Muscle of back (tissue), 11 donors: ENCODE data around the gene MBP. TPM values are rescaled to one million over a fixed set of nuclear protein-coding genes. Genes with fewer than 3 reads are reported as not detected.
A peak's percentile ranks its signal among the peaks of the same experiment; 100 is the strongest.

Experiments used
- DNase-seq, 3 donors: peaks; one replicate each; pipeline versions ENCODE4 v3.0.0 to v3.0.0-alpha.2; 2013
- polyA plus RNA-seq, 10 donors: library from polyadenylated mRNA; unstranded; fragments of 120-200 nt; gene quantifications; one replicate each; pipeline ENCODE4 v1.2.1, GENCODE V29; 2013; ENCODE audit not compliant: insufficient read length in 10 of 10

MBP gene
- polyA plus RNA-seq, 10 donors = 11.9 to 21.9 (median 16.2) TPM

DNA sequence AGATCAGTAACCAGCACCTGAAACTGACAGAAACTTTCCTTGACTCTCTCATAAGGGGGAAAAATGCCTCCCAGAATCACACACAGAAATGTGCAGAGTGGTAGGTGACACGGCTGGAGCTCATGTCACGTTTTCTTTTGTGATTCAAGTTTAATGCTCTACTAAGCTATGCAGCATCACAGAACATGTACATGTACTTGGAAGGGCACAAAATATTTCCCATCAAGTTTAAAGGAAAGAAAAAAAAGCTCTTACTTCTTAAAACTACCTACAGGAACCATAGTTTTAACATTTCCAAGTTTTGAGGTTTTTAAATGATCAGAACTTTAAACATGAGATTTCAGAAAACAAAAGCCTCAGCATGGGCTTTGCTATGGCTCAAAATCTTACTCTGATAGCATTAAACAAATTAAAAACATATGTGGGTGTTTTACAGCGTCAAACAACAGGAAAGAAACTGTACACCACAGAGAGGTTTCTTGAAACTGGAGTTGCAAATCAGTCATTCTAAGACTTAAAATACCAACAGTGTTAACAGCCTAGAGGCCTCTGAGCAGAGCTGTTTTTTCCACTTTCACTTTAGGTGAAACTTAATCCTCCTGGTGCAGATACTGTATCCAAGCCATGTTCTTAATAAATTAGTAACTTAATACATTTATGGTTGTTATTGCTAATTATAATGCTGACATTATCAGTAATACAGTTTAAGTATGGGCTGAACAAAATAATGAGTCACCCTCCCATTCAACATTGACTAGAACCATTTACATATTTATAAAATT is 30.1 kb downstream of the MBP start:
- peak; percentile 66 to 87 (median 79) for DNase-seq

DNA sequence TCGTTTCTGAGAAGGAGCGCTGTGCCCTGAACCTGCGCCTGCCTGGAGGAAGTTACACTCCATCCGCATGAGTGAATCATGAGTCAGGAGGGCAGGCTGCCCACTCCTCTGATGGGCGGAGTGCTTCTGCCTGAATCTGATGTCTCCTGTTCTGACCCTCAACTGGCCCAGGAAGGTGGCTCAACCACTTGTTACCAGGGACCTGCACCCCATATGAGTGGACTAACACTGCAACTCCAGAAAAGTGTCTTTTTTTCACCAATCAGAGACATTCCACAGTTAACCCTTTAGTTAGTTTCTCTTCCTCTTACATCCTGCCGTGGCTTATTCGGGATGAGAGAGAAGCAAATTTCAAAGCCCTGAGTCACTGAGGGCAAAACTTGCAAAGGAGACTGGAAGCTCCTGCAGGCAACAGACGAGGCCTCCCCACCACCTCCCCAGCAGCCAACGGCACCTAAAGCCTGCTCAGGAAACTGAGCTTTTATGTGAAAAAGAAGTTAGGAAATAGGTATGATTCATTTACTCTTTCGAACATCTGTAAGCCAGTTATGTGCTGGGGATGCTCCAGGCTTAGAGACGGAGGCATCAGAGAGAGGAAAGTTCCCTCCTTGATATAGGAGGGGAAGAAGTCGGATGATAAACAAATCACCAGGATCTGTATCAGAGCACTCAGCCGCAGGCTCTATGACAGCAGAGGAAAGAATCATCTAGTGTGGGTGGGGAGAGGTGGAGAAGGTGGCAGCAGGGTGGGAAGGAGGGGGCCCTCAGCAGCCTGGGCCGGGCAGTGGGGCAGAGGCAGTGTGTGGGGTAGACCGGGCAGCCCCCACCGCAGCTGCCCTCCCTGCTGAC is 30.9 kb downstream of the MBP start:
- peak; percentile 52 to 92 (median 77) for DNase-seq

DNA sequence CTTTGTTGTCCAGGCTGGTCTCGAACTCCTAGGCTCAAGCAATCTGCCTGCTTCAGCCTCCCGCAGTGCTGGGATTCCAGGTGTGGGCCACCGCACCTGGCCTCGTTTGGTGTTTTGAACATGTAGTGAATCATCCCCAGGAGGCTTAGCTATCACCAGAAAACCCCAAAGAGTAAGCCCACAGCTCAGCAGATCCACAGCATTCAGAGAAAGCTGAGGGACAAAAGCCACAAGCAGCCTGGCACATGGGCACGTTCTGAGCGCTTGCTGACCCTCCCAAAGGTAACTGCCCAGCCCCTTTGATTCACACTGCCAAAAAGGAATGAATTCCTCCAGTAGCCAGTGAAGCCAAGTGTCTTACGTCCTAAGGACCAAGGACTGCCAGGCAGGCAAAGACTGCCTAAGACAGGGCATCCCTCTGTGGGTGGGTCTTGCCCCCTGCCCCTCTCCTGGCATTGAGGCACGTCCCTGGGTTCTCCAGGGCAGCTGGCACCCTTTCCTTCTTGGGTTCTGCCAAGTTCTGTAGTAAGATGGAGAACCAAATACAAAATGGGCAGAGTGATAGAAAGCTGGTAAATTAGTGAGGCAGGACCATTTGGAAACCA is 31.7 kb downstream of the MBP start:
- no peak for DNase-seq

DNA sequence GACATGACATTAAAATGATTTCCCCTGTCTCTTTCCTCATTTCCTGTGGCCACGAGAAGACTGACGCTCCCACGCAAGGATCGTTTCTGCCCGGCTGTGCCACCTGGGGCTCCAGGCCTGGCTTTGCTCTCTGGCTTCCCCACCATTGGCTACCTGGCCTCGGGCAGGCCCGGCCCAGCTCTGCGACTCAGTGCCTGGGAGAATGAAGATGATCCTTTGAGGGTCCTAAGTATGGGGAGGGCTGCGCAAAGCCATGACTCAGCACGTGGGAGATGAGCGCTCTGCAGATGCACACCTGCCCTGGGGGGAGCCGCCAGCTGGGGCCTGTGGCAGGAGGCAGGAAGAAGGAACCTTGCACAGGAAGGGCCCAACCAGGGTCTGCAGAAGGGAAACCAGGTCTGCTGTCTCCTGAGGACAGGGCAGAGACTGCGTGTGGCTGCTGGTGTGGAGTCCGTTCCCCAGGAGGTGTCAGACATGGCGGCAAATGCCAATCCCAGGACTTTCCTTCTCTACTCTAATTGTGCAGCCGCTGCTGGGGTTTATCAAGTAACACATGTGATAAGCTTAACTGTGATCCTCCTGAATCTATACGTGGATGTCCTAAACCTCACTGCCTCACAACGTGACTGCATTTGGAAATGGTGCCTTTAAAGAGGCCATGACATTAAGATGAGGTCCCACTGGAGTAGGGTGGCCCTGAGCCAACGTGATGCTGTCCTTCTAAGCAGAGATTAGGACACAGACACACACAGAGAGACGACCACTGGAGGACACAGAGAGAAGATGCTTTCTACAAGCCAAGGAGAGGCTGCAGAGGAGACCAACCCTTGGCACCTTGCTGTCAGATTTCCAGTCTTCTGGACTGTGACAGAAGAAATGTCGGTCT is 32.9 kb downstream of the MBP start:
- DNase-seq = no peak

DNA sequence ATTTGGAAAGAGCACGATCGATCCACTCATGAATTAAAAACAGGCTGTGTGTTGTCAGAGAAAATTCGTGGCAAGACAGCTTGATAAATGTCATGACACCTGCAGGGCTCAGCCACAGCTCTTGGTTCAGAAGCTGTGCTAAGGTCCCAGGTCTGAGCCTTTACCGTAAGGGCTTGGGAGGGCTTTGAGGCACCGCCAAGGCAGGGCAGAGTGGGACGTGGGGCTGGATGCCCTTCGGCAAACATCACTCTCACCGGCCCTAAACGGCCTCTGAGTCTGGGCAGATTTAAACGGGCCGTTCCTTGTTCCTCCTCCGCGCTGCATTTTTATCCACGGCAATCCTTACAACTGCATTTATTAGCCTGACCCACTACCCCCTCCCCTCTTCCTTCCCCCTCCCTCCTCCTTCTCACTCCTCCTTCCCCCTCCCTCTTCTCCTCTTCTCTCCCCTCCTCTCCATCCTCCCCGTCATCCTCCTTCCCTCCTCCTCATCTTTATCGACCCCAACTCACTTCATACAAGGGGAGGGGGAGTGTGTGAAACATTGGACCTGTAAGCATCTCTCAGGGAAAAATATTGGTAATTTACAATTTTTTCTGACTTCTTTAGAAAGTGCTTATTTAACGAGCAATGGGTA is 33.9 kb downstream of the MBP start:
- DNase-seq = no peak

DNA sequence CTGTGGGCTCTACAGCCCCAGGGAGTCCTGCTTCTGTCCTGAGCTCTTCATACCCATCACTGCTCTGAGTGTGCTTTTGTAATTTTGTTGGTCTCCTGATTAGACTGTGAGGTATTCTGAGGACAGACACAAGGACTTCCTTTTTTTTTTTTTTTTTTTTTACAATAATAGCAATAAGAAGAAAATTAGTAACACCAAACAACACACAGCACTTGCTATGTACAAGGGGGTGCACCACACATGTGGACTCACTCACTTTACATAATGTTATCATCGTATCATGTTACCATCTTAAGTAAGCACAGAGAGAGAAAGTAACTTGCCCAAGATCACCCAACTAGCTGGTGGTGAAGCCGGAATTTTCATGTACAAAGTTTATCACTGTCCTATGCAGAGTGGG is 34.6 kb downstream of the MBP start:
- no peak for DNase-seq

DNA sequence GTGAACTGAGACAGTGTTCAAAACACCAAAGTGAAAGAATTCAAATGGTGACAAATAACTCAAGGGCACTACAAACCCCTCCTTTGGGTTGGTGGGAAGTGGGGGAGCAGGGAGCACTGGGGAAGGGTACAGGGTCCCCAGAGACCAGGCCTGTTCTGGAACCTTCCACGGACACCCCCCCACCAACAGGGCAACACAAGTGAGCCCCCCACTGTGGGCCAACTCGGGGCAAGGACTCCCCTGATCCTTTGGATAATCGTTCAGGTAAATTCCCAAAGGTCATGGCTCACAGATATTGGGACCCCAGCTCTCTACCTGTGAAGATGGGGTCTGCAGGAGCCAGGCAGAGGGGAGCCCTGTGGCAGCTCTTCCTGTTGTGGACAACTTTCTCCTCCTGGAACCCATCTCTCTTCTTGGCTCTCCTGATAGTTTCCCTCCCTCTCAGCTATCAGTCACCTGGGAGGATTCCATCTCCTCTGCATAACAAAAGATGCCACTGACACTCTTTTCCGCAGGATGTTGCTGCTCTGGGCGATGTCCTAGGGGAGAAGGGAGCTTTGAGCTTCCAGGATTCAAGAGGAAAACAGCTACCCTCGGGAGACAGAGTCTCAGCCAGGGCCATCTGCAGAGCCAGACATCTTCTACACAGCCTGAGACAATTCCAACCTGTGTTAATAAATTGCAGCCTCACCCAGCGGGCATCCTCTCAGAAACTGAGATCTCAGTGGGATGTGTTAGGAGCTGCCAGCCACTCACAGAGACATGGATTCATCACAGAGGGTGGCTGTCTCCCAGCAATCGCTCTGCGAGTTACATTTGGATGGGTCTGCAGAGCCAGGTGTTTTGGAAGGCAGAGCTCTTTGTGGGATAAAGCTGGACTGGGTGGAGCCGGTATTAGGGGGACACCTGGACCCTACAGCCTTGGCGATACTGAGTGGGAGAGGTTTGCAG is 35.4 kb downstream of the MBP start:
- no peak for DNase-seq

DNA sequence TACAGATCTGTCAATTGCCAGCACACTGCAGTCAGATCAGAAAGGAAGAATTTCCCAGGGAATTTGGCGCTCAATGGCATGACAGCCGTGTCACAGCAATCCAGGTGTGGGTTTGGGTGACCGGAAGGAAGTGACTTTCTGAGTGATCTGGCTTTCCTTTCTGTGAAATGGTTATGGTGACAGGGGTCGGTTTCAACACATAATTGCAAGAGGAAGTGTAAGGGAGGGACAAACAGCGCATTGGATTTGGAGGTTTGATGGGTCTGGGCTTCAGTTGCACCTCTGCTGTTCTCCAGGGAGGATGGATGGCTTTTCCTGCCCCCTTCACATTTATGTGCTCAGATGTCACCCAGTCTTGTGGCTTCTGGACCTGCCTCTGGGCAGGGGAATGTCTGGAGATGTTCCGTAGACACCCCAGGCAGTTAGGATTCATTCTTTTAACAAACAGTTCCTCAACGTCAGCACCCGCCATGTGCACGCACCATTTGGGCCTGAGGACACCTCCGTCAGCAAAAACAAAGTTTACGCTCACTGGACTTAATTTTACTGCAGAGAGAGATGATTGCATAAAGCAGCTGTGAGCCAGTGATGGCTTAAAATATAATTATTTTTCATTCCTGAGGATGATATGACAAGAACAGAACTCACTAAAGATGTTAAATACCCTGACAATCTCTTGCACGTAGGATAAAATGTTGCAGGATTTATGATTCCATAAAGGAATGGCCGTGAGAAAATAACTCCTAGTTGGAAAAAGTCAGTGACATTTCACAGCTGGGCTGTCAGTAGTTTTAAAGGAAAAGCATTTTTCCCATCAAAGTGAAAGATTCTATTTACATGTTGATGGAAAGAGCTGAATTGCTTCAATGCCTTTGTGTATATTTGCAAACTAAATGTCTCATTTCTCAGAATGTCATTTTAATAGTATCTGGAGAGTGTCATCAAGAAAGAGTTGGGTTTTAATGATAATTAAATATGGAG is 36.9 kb downstream of the MBP start:
- DNase-seq = no peak

DNA sequence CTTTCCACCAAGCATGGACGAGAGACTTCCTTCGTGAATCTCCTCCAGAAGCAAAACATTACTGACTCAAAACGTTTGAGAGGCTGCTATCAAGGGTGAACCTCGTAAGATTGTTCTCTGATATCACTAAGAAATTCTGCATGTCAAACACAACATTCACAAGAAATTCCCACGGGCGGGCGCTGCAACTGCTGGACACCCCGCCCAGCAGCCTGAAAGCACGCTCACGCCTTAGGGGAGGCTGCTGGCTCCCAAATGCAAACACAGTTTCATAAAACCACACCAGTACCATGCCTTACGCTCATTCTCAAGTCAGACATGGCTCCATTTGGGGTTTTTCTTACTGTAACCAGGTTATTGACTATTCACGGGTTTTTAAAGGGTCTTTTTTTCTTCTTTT is 39.0 kb downstream of the MBP start:
- DNase-seq = no peak

DNA sequence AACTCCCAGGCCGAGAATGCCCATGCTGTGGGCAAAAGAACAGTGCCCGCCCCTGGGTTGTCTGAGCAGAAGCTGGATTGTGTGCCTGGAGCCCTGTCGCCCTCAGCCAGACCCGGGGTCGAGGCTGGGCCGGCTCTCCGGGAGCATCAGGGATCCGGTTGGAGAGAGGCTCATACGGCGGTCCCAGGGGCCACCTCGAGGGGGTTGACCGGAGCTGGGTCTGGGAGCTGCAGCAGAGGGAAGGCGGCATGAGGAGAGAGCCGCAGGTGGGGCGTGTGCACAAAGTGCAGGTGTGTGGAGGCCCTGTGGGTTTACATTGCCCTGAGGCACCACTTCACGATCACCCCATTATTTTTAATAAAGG is 39.5 kb downstream of the MBP start:
- no peak for DNase-seq

DNA sequence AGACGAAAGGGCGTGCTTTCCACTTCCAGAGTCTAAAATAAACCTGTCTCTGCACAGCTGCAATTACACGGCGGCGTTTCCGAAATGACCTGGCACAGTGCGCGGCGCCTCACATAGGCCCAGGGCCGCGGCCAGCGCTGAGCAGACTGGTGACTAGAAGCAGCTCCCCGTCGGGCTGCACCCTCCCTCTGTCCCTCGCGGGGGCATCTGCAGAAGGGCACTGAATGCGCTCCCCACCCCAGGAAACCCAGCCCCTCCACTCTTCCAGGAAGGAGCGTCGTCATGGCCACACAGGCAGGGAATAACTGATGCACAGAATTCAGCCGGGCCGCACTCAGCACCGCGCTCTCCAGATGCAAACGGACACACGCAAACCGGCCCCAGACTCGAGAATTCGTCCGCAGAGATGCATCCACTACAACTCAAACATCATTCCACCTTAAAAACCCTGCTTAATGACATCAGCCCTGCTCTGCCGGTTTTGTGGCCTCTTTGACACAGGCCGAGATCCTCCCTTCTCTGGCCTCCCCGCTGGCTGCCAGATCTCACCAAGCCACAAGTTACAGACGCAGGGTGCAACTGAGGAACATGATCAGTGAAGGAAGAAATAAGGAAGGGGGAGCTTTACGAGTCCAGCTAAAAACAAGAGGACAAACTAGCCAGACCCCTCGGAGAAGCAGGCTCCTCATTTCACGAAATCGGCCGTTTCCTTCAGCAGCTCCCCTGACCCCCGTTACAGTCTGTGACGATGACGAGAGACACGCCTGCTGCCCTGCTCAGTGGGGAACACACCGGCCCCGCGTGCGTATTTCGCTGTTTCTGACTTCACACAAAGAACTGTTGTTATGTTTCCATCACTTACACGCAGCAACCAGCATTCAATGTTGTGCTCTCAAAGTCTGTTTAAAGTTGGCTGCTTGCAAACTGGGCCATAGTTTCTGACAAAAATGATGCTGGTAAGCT is 40.2 kb downstream of the MBP start:
- no peak for DNase-seq

DNA sequence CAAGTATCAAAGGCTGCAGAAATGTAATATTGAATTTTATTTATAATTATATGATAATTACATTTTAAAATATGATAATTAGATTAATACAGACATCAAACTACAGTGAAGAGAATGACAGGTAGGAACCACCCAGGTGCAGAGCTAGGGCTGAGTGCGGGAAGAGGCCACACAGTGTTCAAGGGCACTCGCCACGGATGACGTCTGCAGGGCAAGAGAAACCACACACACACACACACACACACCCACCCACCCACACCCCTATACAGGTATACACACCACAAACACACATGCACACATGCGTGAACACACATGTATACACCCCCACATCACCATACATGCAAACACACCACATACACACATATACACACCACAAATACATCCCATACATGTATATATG is 41.2 kb downstream of the MBP start:
- no peak for DNase-seq

DNA sequence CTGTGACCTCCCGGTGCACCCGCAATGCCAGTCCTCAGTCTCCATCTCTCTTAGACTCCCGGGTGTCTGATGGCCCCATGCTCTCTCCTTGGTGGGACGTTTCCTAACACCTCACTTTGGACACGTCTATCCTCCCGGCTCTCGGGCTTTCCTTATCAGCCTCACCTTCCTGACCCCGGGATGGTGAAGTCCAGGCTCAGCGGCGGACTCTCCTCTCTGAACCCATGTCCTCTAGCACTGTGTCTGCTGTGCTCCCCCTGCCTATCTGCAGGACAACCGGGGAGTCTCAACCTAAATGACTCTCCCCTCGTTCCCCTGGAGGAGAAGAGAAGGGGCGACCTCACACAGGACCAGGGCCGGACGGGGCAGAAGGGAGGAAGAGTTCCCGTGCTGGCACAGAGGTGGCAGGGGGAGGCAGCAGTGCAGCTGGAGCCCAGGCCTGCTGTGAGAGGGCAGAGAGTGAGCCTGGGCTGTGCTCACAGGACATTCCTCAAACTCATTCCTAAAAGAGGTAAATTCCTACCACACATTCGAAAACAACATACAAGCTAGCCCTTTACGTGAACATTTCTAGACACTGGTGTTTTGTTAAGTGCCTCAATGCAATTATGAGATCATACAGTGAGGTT is 41.9 kb downstream of the MBP start:
- DNase-seq = no peak

DNA sequence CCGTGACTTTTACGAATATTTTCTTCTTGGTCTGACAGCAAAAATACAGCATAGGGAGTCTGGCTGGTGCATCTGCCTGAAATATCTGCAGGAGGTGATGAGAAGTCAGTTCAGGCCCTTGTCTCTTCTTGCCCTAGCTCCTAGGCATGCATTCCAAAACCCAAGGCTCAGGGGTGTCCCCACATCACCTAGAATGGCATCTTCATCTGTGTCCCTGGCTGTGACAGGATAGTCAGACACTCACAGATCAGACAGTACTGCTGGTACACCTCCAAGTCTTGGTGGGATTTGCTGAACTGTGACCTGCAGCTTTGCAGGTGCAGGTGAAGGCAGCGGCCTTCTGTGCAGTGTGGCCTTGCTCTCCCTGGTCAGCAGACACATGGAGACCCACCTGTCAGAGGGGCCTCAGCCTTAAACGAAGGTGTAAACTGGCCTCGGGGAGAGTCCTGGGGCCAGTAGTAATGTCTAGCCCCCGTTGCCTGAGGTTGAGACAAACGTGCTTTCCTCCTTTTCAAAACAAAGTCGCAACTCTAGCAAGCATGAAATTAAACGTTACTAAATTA is 42.8 kb downstream of the MBP start:
- no peak for DNase-seq

DNA sequence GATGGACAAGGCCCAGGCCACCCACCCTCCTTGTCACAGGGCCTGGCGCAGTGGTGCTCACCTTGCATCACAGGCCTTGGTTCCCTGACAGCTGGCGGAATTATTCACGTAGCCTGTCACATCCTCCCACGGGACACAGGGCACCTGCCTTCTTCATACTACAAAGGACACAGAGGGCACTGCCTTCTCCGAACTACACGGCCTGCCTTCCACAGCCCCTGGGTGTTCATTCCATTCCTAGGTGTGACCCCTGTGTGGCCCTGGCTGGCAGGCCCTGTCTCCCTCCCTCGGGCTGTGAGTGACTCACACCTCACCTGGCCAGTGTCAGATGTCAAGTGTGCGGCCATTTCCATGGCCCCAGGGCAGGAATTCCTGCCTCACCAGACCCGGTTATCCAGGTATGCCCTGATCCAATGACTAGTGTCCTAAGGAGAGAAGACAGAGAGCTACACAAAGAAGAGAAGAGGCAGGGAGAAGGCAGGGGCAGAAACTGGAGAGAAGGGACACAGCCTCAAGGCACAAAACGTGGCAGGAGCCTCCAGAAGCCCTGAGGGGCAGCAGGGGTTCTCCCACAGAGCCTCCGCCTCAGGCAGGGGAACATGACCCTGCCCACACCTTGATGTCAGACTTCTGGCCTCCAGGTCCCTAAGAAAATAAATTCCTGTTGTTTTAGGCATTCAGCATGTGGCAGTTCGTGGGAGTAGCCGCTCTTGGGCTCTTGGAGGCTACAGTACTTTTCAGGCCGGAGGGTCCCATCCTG is 43.4 kb downstream of the MBP start:
- no peak for DNase-seq
